ENCODE measurements around the gene C12orf56. TPM values are rescaled to one million over a fixed set of nuclear protein-coding genes. Genes with fewer than 3 reads are reported as not detected.

The C12orf56 gene
- total and polyA plus RNA-seq, 2 donors (not counting 3 experiments of a cell fraction or from before 2014, with no cell fraction given) = 0.06 TPM; not detected in 1

DNA sequence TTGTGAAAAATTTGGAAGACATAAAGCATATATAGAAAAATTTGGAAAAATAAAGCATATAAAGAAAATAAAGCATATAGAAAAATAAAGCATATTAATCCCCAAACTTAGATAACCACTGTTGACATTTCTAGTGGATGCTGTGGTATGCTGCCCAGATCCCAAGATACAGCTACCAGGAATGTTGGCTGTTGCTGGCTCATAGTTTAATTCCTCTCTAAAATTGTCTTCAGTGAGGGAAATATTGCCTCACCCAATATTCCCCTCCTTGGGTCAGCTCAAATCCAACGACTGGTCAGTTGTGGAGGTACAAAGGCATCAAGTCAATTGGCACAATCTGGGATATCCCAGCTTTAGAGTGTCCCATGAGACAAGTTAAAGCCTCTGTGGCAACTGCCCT lies 158.4 kb downstream of the C12orf56 start:
- ChIA-PET POLR2A (no interaction called here), CTCF (interaction anchor here (0.8 to 1.5 kb wide), 2 partner anchors 24 to 393 kb away, joined by 3 read pairs; no protein-coding TSS in a partner anchor)
- H3K36me3 ChIP-seq (ENCODE audit: control insufficient read depth in 2 of 2, extremely low read depth in 1 of 2, insufficient read depth in 2 of 2, low read length in 2 of 2) = no peaks in the 10 kb centered on the region

More for the DNA sequence above, 158.4 kb downstream of the C12orf56 start:
- Histone ChIP-seq H3K4me3 (replicated peaks in 1 of 3; ENCODE audit: insufficient read depth in 1 of 3, low read depth in 1 of 3, low read length in 3 of 3) (no peak overlapping the region), H3K4me1 (ENCODE audit: control insufficient read depth, extremely low read depth, insufficient read depth, low read length) (no peaks in the 10 kb centered on the region), H4K20me1 (replicated peaks; ENCODE audit: control insufficient read depth, extremely low read depth, insufficient read depth, low read length) (no peaks in the 10 kb centered on the region), H3K4me2 (ENCODE audit: insufficient read depth, low read length) (no peak overlapping the region), H3K9me3 (replicated peaks; ENCODE audit: control insufficient read depth, insufficient read depth, low read length) (no peaks in the 10 kb centered on the region), H3K27me3 (ENCODE audit: control insufficient read depth in 2 of 2, insufficient read depth in 2 of 2, low read length in 2 of 2) (no peaks in the 10 kb centered on the region), H3K9me1 (replicated peaks; ENCODE audit: control insufficient read depth, extremely low read depth, insufficient read depth, low read length) (no peaks in the 10 kb centered on the region), H3K9ac (replicated peaks; ENCODE audit: extremely low read depth, insufficient read depth, low read length) (no peak overlapping the region), H3K27ac (ENCODE audit: insufficient read depth, low read depth, low read length) (no peak overlapping the region), H2AFZ (ENCODE audit: low read depth, low read length) (no peak overlapping the region), H3K79me2 (ENCODE audit: control insufficient read depth, insufficient read depth, low read length) (no peaks in the 10 kb centered on the region)
- TF ChIP-seq MYC (IDR thresholded peaks at IDR 0.05; ENCODE audit: low read depth, low read length) (no peak), JUN (IDR thresholded peaks at IDR 0.05; ENCODE audit: borderline replicate concordance, insufficient read depth, insufficient read length, low read depth) (no peak), POLR2A (IDR thresholded peaks at IDR 0.05; ENCODE audit: low read depth, low read length) (no peak), EZH2 (IDR thresholded peaks at IDR 0.05; ENCODE audit: borderline replicate concordance, low read depth, low read length, severe bottlenecking) (no peak), GATA2 (IDR thresholded peaks at IDR 0.05; ENCODE audit: insufficient read depth, insufficient read length, low read depth, low read length) (no peak), POLR2AphosphoS5 (IDR thresholded peaks at IDR 0.05; ENCODE audit: insufficient read depth, low read depth, low read length) (no peak)
- TF ChIP-seq, protein P1, sequence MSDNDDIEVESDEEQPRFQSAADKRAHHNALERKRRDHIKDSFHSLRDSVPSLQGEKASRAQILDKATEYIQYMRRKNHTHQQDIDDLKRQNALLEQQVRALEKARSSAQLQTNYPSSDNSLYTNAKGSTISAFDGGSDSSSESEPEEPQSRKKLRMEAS (IDR thresholded peaks at IDR 0.05; ENCODE audit: insufficient read depth, insufficient read length) = no peak
- TF ChIP-seq, protein P2, sequence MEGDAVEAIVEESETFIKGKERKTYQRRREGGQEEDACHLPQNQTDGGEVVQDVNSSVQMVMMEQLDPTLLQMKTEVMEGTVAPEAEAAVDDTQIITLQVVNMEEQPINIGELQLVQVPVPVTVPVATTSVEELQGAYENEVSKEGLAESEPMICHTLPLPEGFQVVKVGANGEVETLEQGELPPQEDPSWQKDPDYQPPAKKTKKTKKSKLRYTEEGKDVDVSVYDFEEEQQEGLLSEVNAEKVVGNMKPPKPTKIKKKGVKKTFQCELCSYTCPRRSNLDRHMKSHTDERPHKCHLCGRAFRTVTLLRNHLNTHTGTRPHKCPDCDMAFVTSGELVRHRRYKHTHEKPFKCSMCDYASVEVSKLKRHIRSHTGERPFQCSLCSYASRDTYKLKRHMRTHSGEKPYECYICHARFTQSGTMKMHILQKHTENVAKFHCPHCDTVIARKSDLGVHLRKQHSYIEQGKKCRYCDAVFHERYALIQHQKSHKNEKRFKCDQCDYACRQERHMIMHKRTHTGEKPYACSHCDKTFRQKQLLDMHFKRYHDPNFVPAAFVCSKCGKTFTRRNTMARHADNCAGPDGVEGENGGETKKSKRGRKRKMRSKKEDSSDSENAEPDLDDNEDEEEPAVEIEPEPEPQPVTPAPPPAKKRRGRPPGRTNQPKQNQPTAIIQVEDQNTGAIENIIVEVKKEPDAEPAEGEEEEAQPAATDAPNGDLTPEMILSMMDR (IDR thresholded peaks at IDR 0.05; ENCODE audit: extremely low read depth in 1 of 2, insufficient read depth in 1 of 2, low read depth in 1 of 2, low read length in 2 of 2) = no peak
- dilution Hi-C loops (cut with MboI; ENCODE audit: extremely low pct_ligation_motif_present, low sequenced_read_pairs) (no loop called here), intact Hi-C loops (cut with micrococcal nuclease) (no loop called here)
- no TSS peak for BruUV-seq (replicated peaks)
- DNase-seq (ENCODE audit: low read depth, low spot score) (no peak), FAIRE-seq (no peak)
